H1 (cell line): ENCODE results near the gene SH2D5. TPM values are rescaled to one million over a fixed set of nuclear protein-coding genes. Genes with fewer than 3 reads are reported as not detected.

Experiments
- polyA plus RNA-seq, 7 experiments: library from polyadenylated mRNA; depleted of rRNA in 3 of 7; stranded (reverse) in 5 of 7; unstranded in 2 of 7; fragments of >200 nt in 5 of 7; fragments of 200-250 nt in 2 of 7; gene quantifications; 1 replicate in 5 of 7; 2 replicates in 1 of 7; 4 replicates in 1 of 7; pipeline versions ENCODE4 v1.2.1 to v1.2.3, GENCODE V29; 2011 to 2013; ENCODE audit warnings: missing spikeins in 2 of 7, mixed read lengths in 2 of 7
- total RNA-seq: library from RNA; stranded (reverse); fragmentation: NEBNext Ultra II Directional; extraction: Animal tissue kit (Norgen Biotek cat#: 25700); gene quantifications from 2 replicates; pipeline ENCODE4 v1.2.1, GENCODE V29; 2021

Gene SH2D5
- total and polyA plus RNA-seq, 2 of the 8 experiments (the other 6 are each of a cell fraction or from before 2014, with no cell fraction given) = 13.2 to 18.4 TPM

Other genes starting within 250 kb of the SH2D5 start
- 5.6 and 7.4 TPM in 2 replicates for gene CAMK2N1, start 246.5 kb downstream of the SH2D5 start, total RNA-seq
- gene CAMK2N1, start 246.5 kb downstream of the SH2D5 start, polyA plus RNA-seq (2011; rRNA removed) = 1.8 and 2.3 TPM in 2 replicates
- gene MUL1, start 224.6 kb downstream of the SH2D5 start, total RNA-seq = 16.4 and 16.9 TPM in 2 replicates
- gene MUL1, start 224.6 kb downstream of the SH2D5 start, polyA plus RNA-seq (2011; rRNA removed) = 20.5 and 20.8 TPM in 2 replicates
- gene FAM43B, start 180.1 kb downstream of the SH2D5 start, total RNA-seq = 1.9 and 2.2 TPM in 2 replicates
- 0.88 and 1.0 TPM in 2 replicates for gene FAM43B, start 180.1 kb downstream of the SH2D5 start, polyA plus RNA-seq (2011; rRNA removed)
- gene CDA, start 143.6 kb downstream of the SH2D5 start, total RNA-seq = 3.3 and 4.4 TPM in 2 replicates
- 11.3 TPM in 2 replicates for gene CDA, start 143.6 kb downstream of the SH2D5 start, polyA plus RNA-seq (2011; rRNA removed)
- 19.3 and 20.5 TPM in 2 replicates for gene PINK1, start 99.2 kb downstream of the SH2D5 start, total RNA-seq
- gene PINK1, start 99.2 kb downstream of the SH2D5 start, polyA plus RNA-seq (2011; rRNA removed) = 16.1 and 21.0 TPM in 2 replicates
- gene DDOST, start 71.3 kb downstream of the SH2D5 start, total RNA-seq = 253 and 260 TPM in 2 replicates
- gene DDOST, start 71.3 kb downstream of the SH2D5 start, polyA plus RNA-seq (2011; rRNA removed) = 300 and 336 TPM in 2 replicates
- 9.9 and 10.4 TPM in 2 replicates for gene KIF17, start 14.7 kb downstream of the SH2D5 start, total RNA-seq
- 6.9 and 10.5 TPM in 2 replicates for gene KIF17, start 14.7 kb downstream of the SH2D5 start, polyA plus RNA-seq (2011; rRNA removed)
- gene HP1BP3, start 54.6 kb upstream of the SH2D5 start, total RNA-seq = 121 and 125 TPM in 2 replicates
- gene HP1BP3, start 54.6 kb upstream of the SH2D5 start, polyA plus RNA-seq (2011; rRNA removed) = 47.4 and 47.6 TPM in 2 replicates